GM12892 (cell line): Measurements from ENCODE around the gene SERGEF.

Source experiments
- DNase-seq: peaks from one replicate; pipeline ENCODE4 v3.0.0; 2011; ENCODE audit not compliant: insufficient read length
- FAIRE-seq: peaks from 2 replicates; lab custom pipeline; 2011; peaks lifted over from hg19 to GRCh38; lab: Jason Lieb, UNC
- POLR2A ChIP-seq: IDR thresholded peaks from 2 replicates; pipeline ENCODE4 v1.6.1; 2011; ENCODE audit warnings: low read depth, low read length, control low read depth
- POLR2AphosphoS5 ChIP-seq: IDR thresholded peaks from 2 replicates; pipeline ENCODE4 v1.6.1; 2011; ENCODE audit warnings: low read depth, low read length, control low read depth
- TAF1 ChIP-seq: IDR thresholded peaks from 2 replicates; pipeline ENCODE4 v1.6.1; 2011; ENCODE audit warnings: low read depth, mild to moderate bottlenecking, control low read depth, low read length, borderline replicate concordance

The SERGEF gene

DNA sequence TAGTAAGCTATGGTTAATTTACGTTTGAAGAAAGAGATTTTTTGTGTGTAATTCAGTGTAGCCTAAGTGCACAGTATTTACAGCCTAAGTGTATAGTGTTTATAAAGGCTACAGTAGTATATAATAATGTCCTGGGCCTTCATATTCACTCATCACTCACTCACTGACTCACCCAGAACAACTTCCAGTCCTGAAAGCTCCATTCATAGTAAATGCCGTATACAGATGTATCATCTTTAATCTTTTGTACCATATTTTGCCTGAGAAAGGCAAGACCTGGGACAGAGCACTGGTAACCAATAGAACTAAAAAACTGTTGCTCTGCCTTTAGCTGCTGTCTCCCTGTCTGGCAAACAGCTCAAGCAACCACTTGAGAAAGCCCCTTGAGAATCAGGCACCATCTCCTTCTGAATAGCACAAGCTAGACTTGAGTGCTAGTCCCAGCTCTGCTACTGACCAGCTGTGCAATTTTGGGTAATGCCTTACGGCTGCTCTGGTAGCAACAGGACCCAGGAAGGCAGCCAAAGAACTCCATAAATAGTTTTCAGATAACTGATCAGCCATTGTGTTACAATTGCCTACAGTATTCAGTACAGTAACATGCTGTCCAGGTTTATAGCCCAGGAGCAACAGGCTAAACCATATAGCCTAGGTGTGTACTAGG, 146.9 kb downstream of the SERGEF start:
- FAIRE-seq (no peak), DNase-seq (no peak)
- TF ChIP-seq POLR2A (no peak), POLR2AphosphoS5 (no peak), TAF1 (no peak)

DNA sequence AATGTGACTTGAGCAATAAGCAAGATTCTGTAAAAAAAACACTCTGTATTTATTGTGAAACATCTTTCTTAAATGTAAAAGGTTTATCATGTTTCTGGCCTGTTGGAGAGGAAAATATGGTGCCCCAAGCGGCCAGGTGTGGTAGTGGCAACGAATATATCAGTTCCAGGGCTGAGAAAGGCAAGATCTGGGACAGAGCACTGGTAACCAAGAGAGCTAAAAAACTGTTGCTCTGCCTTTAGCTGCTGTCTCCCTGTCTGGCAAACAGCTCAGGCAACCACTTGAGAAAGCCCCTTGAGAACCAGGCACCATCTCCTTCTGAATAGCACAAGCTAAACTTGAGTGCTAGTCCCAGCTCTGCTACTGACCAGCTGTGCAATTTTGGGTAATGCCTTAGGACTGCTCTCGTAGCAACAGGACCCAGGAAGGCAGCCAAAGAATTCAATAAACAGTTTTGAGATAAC, 148.3 kb downstream of the SERGEF start:
- TF ChIP-seq POLR2A (no peak), TAF1 (no peak), POLR2AphosphoS5 (no peak)
- DNase-seq (no peak), FAIRE-seq (peak; percentile 57)

DNA sequence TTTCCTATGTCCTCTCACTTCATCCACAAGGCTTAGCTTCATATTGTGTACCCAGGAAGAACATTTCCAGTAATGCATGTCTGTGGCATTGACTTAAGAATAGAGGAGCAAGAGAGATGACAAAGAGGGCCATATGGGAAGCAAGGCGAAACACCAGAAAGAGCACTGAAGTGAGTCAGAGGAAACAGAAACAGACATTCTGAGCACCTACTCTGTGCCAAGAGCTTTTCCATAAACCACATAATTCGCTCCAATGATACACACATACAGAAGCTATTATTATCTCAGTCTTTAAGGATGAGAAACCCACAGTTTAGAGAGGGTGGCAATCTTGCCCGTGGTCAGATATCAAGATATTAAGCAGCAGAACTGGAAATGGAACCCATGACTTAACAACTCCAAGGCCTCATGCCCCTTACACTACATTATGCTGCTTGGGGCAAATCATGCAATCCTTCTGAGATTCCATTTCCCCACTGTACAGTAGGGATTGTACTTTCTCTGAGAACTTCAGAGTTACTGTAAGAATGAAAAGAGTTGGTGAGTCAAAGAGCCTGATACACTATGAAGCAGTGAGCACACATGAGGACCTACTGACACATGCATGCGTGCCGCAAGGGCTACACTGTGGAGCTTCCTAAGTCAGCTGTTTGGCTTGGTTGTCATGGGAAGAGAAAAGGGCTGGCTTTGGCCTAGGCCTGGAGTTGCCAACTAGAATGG, 151.7 kb downstream of the SERGEF start:
- no peak for TF ChIP-seq TAF1
- no peak for TF ChIP-seq POLR2A
- no peak for TF ChIP-seq POLR2AphosphoS5
- no peak for DNase-seq
- no peak for FAIRE-seq

DNA sequence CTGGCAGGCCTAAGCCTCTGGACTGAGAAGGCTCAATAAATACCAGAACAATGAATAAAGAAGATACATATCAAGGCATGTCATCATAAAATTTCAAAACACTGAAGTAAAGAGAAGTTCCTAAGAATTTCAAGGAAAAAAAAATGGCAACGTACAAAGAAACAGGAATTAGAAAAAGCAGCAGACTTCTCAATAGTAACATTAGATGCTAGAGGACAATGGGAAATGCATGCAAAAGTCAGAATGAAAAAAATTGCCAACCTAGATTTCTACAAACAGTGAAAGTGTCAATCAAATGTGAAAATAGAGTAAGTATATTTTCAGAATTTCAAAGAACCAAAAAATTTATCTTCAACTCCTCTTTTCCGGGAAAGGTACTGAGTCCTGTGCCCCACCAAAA, 153.3 kb downstream of the SERGEF start:
- no peak for FAIRE-seq

DNA sequence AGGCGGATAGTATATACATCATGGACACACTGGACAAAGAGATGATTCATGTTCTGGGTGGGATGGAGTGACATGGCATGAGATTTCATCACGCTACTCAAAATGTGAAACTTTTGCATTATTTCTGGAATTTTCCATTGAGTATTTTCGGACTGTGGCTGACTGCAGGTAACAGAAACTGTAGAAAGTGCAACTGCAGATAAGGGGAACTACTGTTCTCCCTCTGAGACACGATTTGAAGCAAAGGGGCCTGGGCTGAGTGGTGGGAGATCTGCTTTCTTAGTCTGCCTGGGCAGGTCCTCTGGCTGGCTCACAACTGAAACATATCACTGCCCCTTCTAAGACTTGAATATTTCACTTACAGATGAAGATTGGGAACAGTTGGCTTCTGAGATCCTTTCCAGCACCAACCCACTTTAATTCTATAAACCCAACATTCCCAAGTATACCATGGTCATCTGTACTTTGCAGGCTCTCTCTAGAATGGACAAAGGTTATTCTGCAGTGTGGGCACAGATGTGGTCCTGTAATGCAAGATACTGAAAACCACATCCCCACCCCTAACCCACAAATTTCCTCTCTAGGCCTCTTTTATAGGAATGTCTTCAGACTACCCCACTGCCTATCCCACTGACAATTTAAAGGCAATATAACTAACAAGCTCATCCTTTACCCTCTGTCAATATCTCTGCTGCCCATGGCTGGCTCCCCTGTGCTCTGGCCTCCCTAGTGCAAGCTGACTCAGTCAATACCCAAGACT, 157.1 kb downstream of the SERGEF start:
- no peak for TF ChIP-seq POLR2A
- TF ChIP-seq TAF1: no peak
- no peak for TF ChIP-seq POLR2AphosphoS5
- FAIRE-seq (peak; percentile 60), DNase-seq (no peak)

More for the DNA sequence above, 153.3 kb downstream of the SERGEF start:
- DNase-seq: no peak
- no peak for TF ChIP-seq POLR2AphosphoS5

- DNase-seq (no peak), FAIRE-seq (no peak)
- no peak for TF ChIP-seq POLR2AphosphoS5
- no peak for TF ChIP-seq POLR2A
- no peak for TF ChIP-seq TAF1
Observed at GRCh38 chr11:17853280-17853679, 159.6 kb downstream of the SERGEF start.

DNA sequence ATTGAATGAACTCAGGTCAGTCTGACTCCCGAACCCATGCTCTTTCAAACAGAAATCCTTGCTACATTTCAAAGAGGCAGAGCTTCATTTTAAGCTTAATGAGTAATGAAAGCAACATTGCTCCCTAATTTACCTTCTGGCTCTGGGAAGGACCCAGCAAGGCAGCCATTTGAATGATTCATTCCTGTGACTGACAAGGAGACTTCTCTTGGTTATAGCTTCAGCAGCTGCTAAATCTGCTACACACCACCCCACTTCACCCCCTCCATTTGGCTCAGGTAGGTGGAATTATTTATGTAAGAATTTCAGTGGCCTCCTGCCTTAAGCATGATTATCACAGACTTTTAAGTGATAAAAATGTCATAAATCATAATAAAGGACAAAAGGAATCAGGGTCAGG, 160.6 kb downstream of the SERGEF start:
- FAIRE-seq: no peak
- no peak for DNase-seq
- TF ChIP-seq POLR2A (no peak), TAF1 (no peak), POLR2AphosphoS5 (no peak)

GRCh38 chr11:17851697-17852096, 161.2 kb downstream of the SERGEF start:
- no peak for TF ChIP-seq TAF1
- TF ChIP-seq POLR2A: no peak
- no peak for TF ChIP-seq POLR2AphosphoS5
- FAIRE-seq (peak; percentile 53), DNase-seq (no peak)

DNA sequence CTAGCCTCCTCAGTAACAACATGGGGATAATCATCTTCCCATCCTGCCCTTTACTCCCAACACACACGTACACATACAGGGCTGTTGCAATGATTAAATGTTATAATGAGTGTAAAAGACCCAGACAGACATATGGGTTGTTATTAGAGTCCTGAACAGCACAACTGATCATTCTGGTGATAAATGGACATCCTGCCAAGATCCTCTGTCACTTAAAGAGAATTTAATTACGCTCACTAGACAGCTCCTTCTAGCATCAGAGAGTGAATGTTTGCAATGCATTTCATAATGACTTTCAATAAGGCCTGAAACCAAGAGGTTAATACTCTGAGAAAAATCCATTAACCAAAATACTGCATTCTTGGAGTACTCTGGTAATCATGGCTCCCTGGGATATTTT, 162.5 kb downstream of the SERGEF start:
- no peak for DNase-seq
- FAIRE-seq: no peak
- TF ChIP-seq POLR2A (no peak), POLR2AphosphoS5 (no peak), TAF1 (no peak)

DNA sequence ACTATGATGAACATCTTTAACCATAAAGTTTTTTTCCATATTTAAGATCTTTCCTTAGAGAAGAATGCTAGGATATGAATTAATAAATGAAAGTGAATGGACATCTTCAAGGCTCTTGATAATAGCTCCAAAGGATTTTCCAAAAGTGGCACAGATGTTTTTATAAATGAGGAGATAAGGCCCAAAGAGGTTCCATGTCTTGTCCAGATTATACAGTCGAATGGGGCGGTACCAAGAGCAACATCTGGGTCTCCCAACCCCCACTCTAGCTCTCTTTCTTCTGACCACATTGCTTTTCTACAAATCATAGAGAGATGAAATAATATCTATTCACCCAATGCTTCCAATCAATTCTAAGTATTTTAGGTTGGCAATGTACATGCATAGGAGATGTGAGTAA, 164.1 kb downstream of the SERGEF start:
- no peak for TF ChIP-seq POLR2AphosphoS5
- no peak for TF ChIP-seq TAF1
- TF ChIP-seq POLR2A: no peak
- FAIRE-seq: no peak
- DNase-seq: no peak

DNA sequence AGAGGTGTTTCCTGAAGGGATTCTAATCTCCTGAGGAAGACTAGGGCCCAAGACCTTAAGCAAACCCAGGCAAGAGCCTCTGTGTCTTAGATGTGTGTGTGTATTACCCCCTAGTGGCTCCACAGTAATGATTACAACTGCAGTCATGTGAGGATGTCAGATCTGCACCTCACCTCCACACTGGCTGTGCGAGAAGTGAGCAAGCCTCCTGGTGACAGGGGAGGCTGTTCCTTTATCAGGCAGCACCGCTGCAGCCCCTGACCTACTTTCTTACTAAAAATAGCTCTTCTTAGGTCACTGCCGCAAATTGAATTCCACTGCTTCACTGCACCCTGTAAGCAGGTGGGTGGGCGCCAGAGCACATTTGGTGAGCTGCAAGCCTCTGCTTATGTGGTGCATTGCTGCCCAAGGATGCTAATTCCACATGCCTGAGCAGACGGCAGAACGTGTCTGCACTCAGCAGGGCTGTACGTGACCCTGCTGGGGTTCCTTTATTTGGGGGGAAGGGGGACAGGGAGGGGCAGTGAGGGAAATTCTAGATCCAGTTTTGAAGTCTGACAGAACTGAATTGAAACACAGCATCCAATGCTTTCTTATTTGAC, 165.9 kb downstream of the SERGEF start:
- TF ChIP-seq POLR2A (no peak), POLR2AphosphoS5 (no peak), TAF1 (no peak)
- DNase-seq (no peak), FAIRE-seq (no peak)
